Astrocyte (in vitro differentiated cells and primary cell): ENCODE data around the gene EBF4. TPM values are rescaled to one million over a fixed set of nuclear protein-coding genes. Genes with fewer than 3 reads are reported as not detected.
"Not testable (repeated sequence)": the region's sequence is repeated elsewhere in the genome, so short reads cannot be mapped to it uniquely, and the experiment has no call there.

Experiments used
- DNase-seq: peaks from one replicate; pipeline ENCODE4 v3.0.0-alpha.2; 2010; ENCODE audit warnings: low read depth
- FAIRE-seq: peaks from 2 replicates; lab custom pipeline; 2011; peaks lifted over from hg19 to GRCh38; lab: Jason Lieb, UNC
- H2AFZ ChIP-seq: 2 replicates; pipeline ENCODE4 v1.6.0; 2012; ENCODE audit warnings: low read depth, low read length, inconsistent platforms
- H3K27ac ChIP-seq: 2 replicates; pipeline ENCODE4 v1.5.1; 2011; ENCODE audit warnings: low read depth, low read length, inconsistent platforms
- H3K27me3 ChIP-seq: 2 replicates; pipeline ENCODE4 v1.6.0; 2011; ENCODE audit warnings: low read length, inconsistent platforms; ENCODE audit not compliant: insufficient read depth
- H3K36me3 ChIP-seq: 2 replicates; pipeline ENCODE4 v1.5.1; 2011; ENCODE audit warnings: low read length, inconsistent platforms; ENCODE audit not compliant: insufficient read depth
- H3K4me1 ChIP-seq: 2 replicates; pipeline ENCODE4 v1.5.1; 2011; ENCODE audit warnings: low read length, inconsistent platforms; ENCODE audit not compliant: insufficient read depth
- H3K4me2 ChIP-seq: 2 replicates; pipeline ENCODE4 v1.6.0; 2012; ENCODE audit warnings: low read length, inconsistent platforms
- H3K4me3 ChIP-seq: 2 replicates; pipeline ENCODE4 v1.5.1; 2011; ENCODE audit warnings: low read depth, mild to moderate bottlenecking, low read length, inconsistent platforms; ENCODE audit not compliant: insufficient read depth
- H3K79me2 ChIP-seq: 2 replicates; pipeline ENCODE4 v1.6.0; 2012; ENCODE audit warnings: mild to moderate bottlenecking, low read length, inconsistent platforms; ENCODE audit not compliant: insufficient read depth
- H3K9ac ChIP-seq: 2 replicates; pipeline ENCODE4 v1.6.0; 2012; ENCODE audit warnings: mild to moderate bottlenecking, low read length, inconsistent platforms
- H3K9me3 ChIP-seq: 2 replicates; pipeline ENCODE4 v1.5.1; 2012; ENCODE audit warnings: low read depth, mild to moderate bottlenecking, low read length, inconsistent platforms; ENCODE audit not compliant: insufficient read depth
- H4K20me1 ChIP-seq: 2 replicates; pipeline ENCODE4 v1.6.0; 2012; ENCODE audit warnings: low read length, inconsistent platforms; ENCODE audit not compliant: insufficient read depth
- H3K27ac Mint-ChIP-seq: one replicate; pipeline ENCODE4 v1.8.0; 2021; ENCODE audit warnings: mild to moderate bottlenecking, mixed read lengths; ENCODE audit not compliant: unreplicated experiment
- H3K27me3 Mint-ChIP-seq: one replicate; pipeline ENCODE4 v1.8.0; 2021; ENCODE audit warnings: low read depth, mixed read lengths; ENCODE audit not compliant: unreplicated experiment
- H3K36me3 Mint-ChIP-seq: one replicate; pipeline ENCODE4 v1.8.0; 2021; ENCODE audit warnings: low read depth, mixed read lengths; ENCODE audit not compliant: unreplicated experiment
- H3K4me1 Mint-ChIP-seq: one replicate; pipeline ENCODE4 v1.8.0; 2021; ENCODE audit warnings: low read depth, mixed read lengths; ENCODE audit not compliant: unreplicated experiment
- H3K4me3 Mint-ChIP-seq: one replicate; pipeline ENCODE4 v1.8.0; 2021; ENCODE audit warnings: mild to moderate bottlenecking, moderate library complexity, mixed read lengths; ENCODE audit not compliant: unreplicated experiment
- H3K9me3 Mint-ChIP-seq: one replicate; pipeline ENCODE4 v1.8.0; 2021; ENCODE audit warnings: mild to moderate bottlenecking, mixed read lengths; ENCODE audit not compliant: unreplicated experiment
- EZH2 ChIP-seq: IDR thresholded peaks from 2 replicates; pipeline ENCODE4 v1.6.1; 2012; ENCODE audit warnings: mild to moderate bottlenecking, low read length, inconsistent platforms; ENCODE audit not compliant: insufficient read depth
- total RNA-seq: library from RNA; stranded (reverse); gene quantifications from 2 replicates; pipeline ENCODE4 v1.2.1, GENCODE V29; 2021
- TF ChIP-seq, protein P1 (sequence below): IDR thresholded peaks from 2 replicates; pipeline ENCODE4 v1.5.1; 2011; ENCODE audit warnings: low read depth, mild to moderate bottlenecking, inconsistent platforms, low read length, moderate library complexity; ENCODE audit not compliant: insufficient read depth

EBF4 gene
- total RNA-seq, 1 donor from 2014 or later = 2.3 TPM

GRCh38 chr20:2767768-2768631 is 75.4 kb downstream of the EBF4 start:
- H3K4me2 ChIP-seq = no peak overlapping the region
- no peaks in the 10 kb centered on the region for H3K9me3 Mint-ChIP-seq
- peaks cover 7% of the 10 kb centered on the region for H4K20me1 ChIP-seq
- FAIRE-seq (no peak), DNase-seq (peak; percentile 57)
- H3K4me1 Mint-ChIP-seq = no peaks in the 10 kb centered on the region
- H3K9ac ChIP-seq = no peak overlapping the region
- H3K27ac Mint-ChIP-seq = no peak overlapping the region
- H3K27me3 ChIP-seq = peaks cover 30% of the 10 kb centered on the region
- no peaks in the 10 kb centered on the region for H3K4me1 ChIP-seq
- H3K4me3 Mint-ChIP-seq = no peak overlapping the region
- no peaks in the 10 kb centered on the region for H3K9me3 ChIP-seq
- no peak overlapping the region for H2AFZ ChIP-seq
- no peak for TF ChIP-seq EZH2
- TF ChIP-seq, protein P1, sequence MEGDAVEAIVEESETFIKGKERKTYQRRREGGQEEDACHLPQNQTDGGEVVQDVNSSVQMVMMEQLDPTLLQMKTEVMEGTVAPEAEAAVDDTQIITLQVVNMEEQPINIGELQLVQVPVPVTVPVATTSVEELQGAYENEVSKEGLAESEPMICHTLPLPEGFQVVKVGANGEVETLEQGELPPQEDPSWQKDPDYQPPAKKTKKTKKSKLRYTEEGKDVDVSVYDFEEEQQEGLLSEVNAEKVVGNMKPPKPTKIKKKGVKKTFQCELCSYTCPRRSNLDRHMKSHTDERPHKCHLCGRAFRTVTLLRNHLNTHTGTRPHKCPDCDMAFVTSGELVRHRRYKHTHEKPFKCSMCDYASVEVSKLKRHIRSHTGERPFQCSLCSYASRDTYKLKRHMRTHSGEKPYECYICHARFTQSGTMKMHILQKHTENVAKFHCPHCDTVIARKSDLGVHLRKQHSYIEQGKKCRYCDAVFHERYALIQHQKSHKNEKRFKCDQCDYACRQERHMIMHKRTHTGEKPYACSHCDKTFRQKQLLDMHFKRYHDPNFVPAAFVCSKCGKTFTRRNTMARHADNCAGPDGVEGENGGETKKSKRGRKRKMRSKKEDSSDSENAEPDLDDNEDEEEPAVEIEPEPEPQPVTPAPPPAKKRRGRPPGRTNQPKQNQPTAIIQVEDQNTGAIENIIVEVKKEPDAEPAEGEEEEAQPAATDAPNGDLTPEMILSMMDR = no peak
- no peak overlapping the region for H3K4me3 ChIP-seq
- no peaks in the 10 kb centered on the region for H3K79me2 ChIP-seq
- no peaks in the 10 kb centered on the region for H3K36me3 Mint-ChIP-seq
- no peak overlapping the region for H3K27ac ChIP-seq
- H3K36me3 ChIP-seq = no peaks in the 10 kb centered on the region
- H3K27me3 Mint-ChIP-seq = peaks cover 43% of the 10 kb centered on the region

- Mint-ChIP-seq H3K4me3 (no peak overlapping the region), H3K4me1 (no peaks in the 10 kb centered on the region), H3K27me3 (peaks cover 37% of the 10 kb centered on the region), H3K9me3 (no peaks in the 10 kb centered on the region), H3K36me3 (no peaks in the 10 kb centered on the region), H3K27ac (no peak overlapping the region)
- TF ChIP-seq EZH2 = no peak
- TF ChIP-seq, protein P1 = no peak
- Histone ChIP-seq H3K4me3 (no peak overlapping the region), H3K9ac (no peak overlapping the region), H3K27me3 (peaks cover 27% of the 10 kb centered on the region), H3K79me2 (no peaks in the 10 kb centered on the region), H3K4me1 (no peaks in the 10 kb centered on the region), H3K9me3 (no peaks in the 10 kb centered on the region), H2AFZ (no peak overlapping the region), H3K27ac (no peak overlapping the region), H4K20me1 (peaks cover 7% of the 10 kb centered on the region), H3K4me2 (no peak overlapping the region), H3K36me3 (no peaks in the 10 kb centered on the region)
- FAIRE-seq = no peak
- DNase-seq = no peak
Measured at GRCh38 chr20:2768632-2769015, 76.0 kb downstream of the EBF4 start.

- peaks cover 31% of the 10 kb centered on the region for H3K27me3 Mint-ChIP-seq
- not testable (repeated sequence) for DNase-seq, H3K9ac ChIP-seq, H3K9me3 Mint-ChIP-seq, H3K27ac ChIP-seq, H3K79me2 ChIP-seq, H2AFZ ChIP-seq, H3K36me3 Mint-ChIP-seq, H3K4me3 ChIP-seq, H3K9me3 ChIP-seq, H3K4me3 Mint-ChIP-seq, FAIRE-seq, H3K4me2 ChIP-seq, H3K27ac Mint-ChIP-seq, H4K20me1 ChIP-seq, H3K4me1 Mint-ChIP-seq, H3K36me3 ChIP-seq, H3K4me1 ChIP-seq
- H3K27me3 ChIP-seq = peaks cover 26% of the 10 kb centered on the region
Measured at GRCh38 chr20:2770091-2770490, 77.5 kb downstream of the EBF4 start.
